KMS-11 (cell line): ENCODE data around the gene PAK5.

ENCODE experiments used
- H2AFZ ChIP-seq: fragments of 200-600 bp; sonication (generic); 2 replicates; pipeline ENCODE4 v1.6.1; 2016; ENCODE audit warnings: antibody characterized with exemption, mixed run types, low read depth
- H3K27ac ChIP-seq: fragments of 200-600 bp; sonication (generic); 2 replicates; pipeline ENCODE4 v1.6.1; 2016; ENCODE audit warnings: mild to moderate bottlenecking, mixed run types
- H3K27me3 ChIP-seq: fragments of 200-600 bp; sonication (generic); 2 replicates; pipeline ENCODE4 v1.6.1; 2017; ENCODE audit warnings: mild to moderate bottlenecking, low read depth, mixed run types, moderate library complexity; ENCODE audit not compliant: insufficient read depth
- H3K36me3 ChIP-seq: fragments of 200-600 bp; sonication (generic); 2 replicates; pipeline ENCODE4 v1.6.1; 2017; ENCODE audit warnings: mild to moderate bottlenecking, mixed run types; ENCODE audit not compliant: insufficient read depth
- H3K4me1 ChIP-seq: fragments of 200-600 bp; sonication (generic); 2 replicates; pipeline ENCODE4 v1.6.1; 2016; ENCODE audit warnings: mild to moderate bottlenecking, low read depth, mixed run types; ENCODE audit not compliant: poor library complexity, severe bottlenecking
- H3K4me2 ChIP-seq: fragments of 200-600 bp; sonication (generic); 2 replicates; pipeline ENCODE4 v1.7.0; 2016; ENCODE audit warnings: mild to moderate bottlenecking, mixed run types
- H3K4me3 ChIP-seq: fragments of 200-600 bp; sonication (generic); IDR thresholded peaks from 2 replicates; pipeline ENCODE4 v1.6.1; 2017; ENCODE audit warnings: low read depth, low read length, mixed read lengths; ENCODE audit not compliant: insufficient read depth
- H3K79me2 ChIP-seq: fragments of 200-600 bp; sonication (generic); 2 replicates; pipeline ENCODE4 v1.6.1; 2016; ENCODE audit warnings: low read depth, mixed run types; ENCODE audit not compliant: insufficient read depth
- H3K9ac ChIP-seq: fragments of 200-600 bp; sonication (generic); 2 replicates; pipeline ENCODE4 v1.6.1; 2016; ENCODE audit warnings: mild to moderate bottlenecking, mixed run types
- H4K20me1 ChIP-seq: fragments of 200-600 bp; sonication (generic); 2 replicates; pipeline ENCODE4 v1.6.1; 2016; ENCODE audit warnings: mild to moderate bottlenecking, mixed run types; ENCODE audit not compliant: insufficient read depth
- TF ChIP-seq, protein P1 (sequence below): fragments of 200-600 bp; sonication (generic); conservative IDR thresholded peaks from 2 replicates; pipeline ENCODE4 v1.6.1; 2017; ENCODE audit warnings: low read depth, mild to moderate bottlenecking, antibody characterized with exemption, low read length, moderate library complexity, mixed read lengths

The PAK5 gene

DNA sequence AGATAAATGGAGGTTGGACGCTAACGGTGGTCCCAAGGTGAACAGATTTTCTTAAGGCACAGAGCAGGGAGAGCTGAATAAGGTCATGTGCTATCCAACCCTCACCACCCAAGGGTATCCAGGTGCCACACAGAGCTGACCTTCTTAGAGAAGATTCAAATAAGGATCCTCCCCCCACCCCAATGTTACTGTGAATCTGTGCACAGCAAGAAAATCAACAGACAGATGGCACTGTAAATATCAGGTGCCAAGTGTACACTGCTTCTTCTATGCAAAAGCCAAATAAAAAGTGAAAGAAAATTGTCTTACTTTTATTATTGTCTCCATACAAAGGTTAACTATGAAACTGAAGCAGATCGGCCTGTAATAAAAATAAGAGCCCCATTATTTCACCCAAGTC is 96.9 kb downstream of the PAK5 start:
- no peaks in the 10 kb centered on the region for H3K27me3 ChIP-seq
- no peaks in the 10 kb centered on the region for H3K36me3 ChIP-seq
- H3K4me1 ChIP-seq, result peaks cover 28% of the 10 kb centered on the region
- no peak overlapping the region for H3K9ac ChIP-seq
- H3K27ac ChIP-seq, result no peak overlapping the region
- no peak overlapping the region for H2AFZ ChIP-seq
- TF ChIP-seq, protein P1, sequence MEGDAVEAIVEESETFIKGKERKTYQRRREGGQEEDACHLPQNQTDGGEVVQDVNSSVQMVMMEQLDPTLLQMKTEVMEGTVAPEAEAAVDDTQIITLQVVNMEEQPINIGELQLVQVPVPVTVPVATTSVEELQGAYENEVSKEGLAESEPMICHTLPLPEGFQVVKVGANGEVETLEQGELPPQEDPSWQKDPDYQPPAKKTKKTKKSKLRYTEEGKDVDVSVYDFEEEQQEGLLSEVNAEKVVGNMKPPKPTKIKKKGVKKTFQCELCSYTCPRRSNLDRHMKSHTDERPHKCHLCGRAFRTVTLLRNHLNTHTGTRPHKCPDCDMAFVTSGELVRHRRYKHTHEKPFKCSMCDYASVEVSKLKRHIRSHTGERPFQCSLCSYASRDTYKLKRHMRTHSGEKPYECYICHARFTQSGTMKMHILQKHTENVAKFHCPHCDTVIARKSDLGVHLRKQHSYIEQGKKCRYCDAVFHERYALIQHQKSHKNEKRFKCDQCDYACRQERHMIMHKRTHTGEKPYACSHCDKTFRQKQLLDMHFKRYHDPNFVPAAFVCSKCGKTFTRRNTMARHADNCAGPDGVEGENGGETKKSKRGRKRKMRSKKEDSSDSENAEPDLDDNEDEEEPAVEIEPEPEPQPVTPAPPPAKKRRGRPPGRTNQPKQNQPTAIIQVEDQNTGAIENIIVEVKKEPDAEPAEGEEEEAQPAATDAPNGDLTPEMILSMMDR, result no peak
- no peak overlapping the region for H3K4me2 ChIP-seq
- no peaks in the 10 kb centered on the region for H4K20me1 ChIP-seq
- no peak overlapping the region for H3K4me3 ChIP-seq
- no peaks in the 10 kb centered on the region for H3K79me2 ChIP-seq

DNA sequence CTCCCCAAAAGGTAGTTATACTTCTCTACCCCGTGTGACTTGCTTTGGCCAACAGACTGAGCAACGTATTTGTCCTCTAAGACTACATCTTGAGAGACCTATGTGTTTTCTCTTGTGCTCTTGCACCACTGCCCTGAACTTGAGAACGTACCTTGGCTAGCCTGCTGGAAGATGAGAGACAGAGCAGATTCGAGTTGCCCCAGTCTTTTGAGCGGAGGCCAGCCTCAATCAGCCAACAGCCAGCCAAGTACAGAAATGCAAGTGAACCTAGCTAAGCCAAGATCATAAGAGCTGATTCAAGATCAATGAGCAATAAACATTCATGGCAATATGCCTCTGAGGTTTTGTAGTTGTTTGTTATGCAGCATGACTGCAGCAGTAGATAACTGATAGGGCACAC is 98.4 kb downstream of the PAK5 start:
- no peak overlapping the region for H3K4me3 ChIP-seq
- H3K4me1 ChIP-seq, result peaks cover 24% of the 10 kb centered on the region
- no peaks in the 10 kb centered on the region for H3K79me2 ChIP-seq
- H3K27me3 ChIP-seq, result no peaks in the 10 kb centered on the region
- no peaks in the 10 kb centered on the region for H3K36me3 ChIP-seq
- H3K27ac ChIP-seq, result no peak overlapping the region
- no peak overlapping the region for H3K9ac ChIP-seq
- H2AFZ ChIP-seq, result no peak overlapping the region
- H4K20me1 ChIP-seq, result no peaks in the 10 kb centered on the region
- TF ChIP-seq, protein P1, result no peak
- no peak overlapping the region for H3K4me2 ChIP-seq

GRCh38 chr20:9739991-9740390 is 98.9 kb downstream of the PAK5 start:
- Histone ChIP-seq H3K4me3 (no peak overlapping the region), H3K36me3 (no peaks in the 10 kb centered on the region), H3K79me2 (no peaks in the 10 kb centered on the region), H3K4me2 (no peak overlapping the region), H4K20me1 (no peaks in the 10 kb centered on the region), H3K27ac (no peak overlapping the region), H3K27me3 (no peaks in the 10 kb centered on the region), H3K4me1 (peaks cover 19% of the 10 kb centered on the region), H2AFZ (no peak overlapping the region), H3K9ac (no peak overlapping the region)
- TF ChIP-seq, protein P1, result no peak

- Histone ChIP-seq H3K79me2 (no peaks in the 10 kb centered on the region), H3K4me3 (no peak overlapping the region), H3K4me2 (no peak overlapping the region), H3K27ac (no peak overlapping the region), H3K9ac (no peak overlapping the region), H3K27me3 (no peaks in the 10 kb centered on the region), H4K20me1 (no peaks in the 10 kb centered on the region), H3K4me1 (no peaks in the 10 kb centered on the region), H3K36me3 (no peaks in the 10 kb centered on the region), H2AFZ (no peak overlapping the region)
- TF ChIP-seq, protein P1, result no peak
Observed at GRCh38 chr20:9736373-9736772, 102.5 kb downstream of the PAK5 start.
